ENCODE results near the gene MAPT. TPM values are rescaled to one million over a fixed set of nuclear protein-coding genes. Genes with fewer than 3 reads are reported as not detected.

The MAPT gene
- total and polyA plus RNA-seq, 4 donors: 0.27 to 3.8 (median 1.8) TPM

DNA sequence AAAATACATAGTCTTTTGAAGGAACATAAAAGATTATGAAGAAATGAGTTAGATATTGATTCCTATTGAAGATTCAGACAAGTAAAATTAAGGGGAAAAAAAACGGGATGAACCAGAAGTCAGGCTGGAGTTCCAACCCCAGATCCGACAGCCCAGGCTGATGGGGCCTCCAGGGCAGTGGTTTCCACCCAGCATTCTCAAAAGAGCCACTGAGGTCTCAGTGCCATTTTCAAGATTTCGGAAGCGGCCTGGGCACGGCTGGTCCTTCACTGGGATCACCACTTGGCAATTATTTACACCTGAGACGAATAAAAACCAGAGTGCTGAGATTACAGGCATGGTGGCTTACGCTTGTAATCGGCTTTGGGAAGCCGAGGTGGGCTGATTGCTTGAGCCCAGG lies 114.2 kb downstream of the MAPT start:
- Histone ChIP-seq H3K27me3 (ENCODE audit: control insufficient read depth in 3 of 3, insufficient read depth in 3 of 3, low read length in 2 of 3) (no peaks in the 10 kb centered on the region), H3K9ac (ENCODE audit: insufficient read depth in 1 of 2, low read length in 2 of 2) (no peak overlapping the region), H3K4me3 (no peak overlapping the region), H3K9me3 (ENCODE audit: control insufficient read depth in 4 of 4, insufficient read depth in 3 of 4, low read length in 3 of 4) (no peaks in the 10 kb centered on the region), H3K27ac (ENCODE audit: low read depth in 1 of 2, low read length in 1 of 2) (no peak overlapping the region), H3K4me1 (ENCODE audit: control insufficient read depth in 5 of 5, insufficient read depth in 5 of 5, low read length in 5 of 5) (peaks cover 0 to 8% (median 0%) of the 10 kb centered on the region in 5 donors), H3K36me3 (ENCODE audit: control insufficient read depth in 4 of 4, insufficient read depth in 4 of 4, low read length in 4 of 4) (no peaks in the 10 kb centered on the region)
- no peak for ATAC-seq (ENCODE audit: insufficient read depth, low FRiP score)
- DNase-seq: no peak
- TF ChIP-seq, protein P1, sequence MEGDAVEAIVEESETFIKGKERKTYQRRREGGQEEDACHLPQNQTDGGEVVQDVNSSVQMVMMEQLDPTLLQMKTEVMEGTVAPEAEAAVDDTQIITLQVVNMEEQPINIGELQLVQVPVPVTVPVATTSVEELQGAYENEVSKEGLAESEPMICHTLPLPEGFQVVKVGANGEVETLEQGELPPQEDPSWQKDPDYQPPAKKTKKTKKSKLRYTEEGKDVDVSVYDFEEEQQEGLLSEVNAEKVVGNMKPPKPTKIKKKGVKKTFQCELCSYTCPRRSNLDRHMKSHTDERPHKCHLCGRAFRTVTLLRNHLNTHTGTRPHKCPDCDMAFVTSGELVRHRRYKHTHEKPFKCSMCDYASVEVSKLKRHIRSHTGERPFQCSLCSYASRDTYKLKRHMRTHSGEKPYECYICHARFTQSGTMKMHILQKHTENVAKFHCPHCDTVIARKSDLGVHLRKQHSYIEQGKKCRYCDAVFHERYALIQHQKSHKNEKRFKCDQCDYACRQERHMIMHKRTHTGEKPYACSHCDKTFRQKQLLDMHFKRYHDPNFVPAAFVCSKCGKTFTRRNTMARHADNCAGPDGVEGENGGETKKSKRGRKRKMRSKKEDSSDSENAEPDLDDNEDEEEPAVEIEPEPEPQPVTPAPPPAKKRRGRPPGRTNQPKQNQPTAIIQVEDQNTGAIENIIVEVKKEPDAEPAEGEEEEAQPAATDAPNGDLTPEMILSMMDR (IDR thresholded peaks at IDR 0.05; ENCODE audit: control extremely low read depth, extremely low read depth): no peak
- WGBS, 2 donors: 89 to 95% methylated on average over 9 of the region's 9 CpGs

DNA sequence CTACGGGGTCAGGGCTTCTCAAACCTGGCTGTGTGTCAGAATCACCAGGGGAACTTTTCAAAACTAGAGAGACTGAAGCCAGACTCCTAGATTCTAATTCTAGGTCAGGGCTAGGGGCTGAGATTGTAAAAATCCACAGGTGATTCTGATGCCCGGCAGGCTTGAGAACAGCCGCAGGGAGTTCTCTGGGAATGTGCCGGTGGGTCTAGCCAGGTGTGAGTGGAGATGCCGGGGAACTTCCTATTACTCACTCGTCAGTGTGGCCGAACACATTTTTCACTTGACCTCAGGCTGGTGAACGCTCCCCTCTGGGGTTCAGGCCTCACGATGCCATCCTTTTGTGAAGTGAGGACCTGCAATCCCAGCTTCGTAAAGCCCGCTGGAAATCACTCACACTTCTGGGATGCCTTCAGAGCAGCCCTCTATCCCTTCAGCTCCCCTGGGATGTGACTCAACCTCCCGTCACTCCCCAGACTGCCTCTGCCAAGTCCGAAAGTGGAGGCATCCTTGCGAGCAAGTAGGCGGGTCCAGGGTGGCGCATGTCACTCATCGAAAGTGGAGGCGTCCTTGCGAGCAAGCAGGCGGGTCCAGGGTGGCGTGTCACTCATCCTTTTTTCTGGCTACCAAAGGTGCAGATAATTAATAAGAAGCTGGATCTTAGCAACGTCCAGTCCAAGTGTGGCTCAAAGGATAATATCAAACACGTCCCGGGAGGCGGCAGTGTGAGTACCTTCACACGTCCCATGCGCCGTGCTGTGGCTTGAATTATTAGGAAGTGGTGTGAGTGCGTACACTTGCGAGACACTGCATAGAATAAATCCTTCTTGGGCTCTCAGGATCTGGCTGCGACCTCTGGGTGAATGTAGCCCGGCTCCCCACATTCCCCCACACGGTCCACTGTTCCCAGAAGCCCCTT lies 115.6 kb downstream of the MAPT start:
- WGBS, 2 donors: 77 to 86% methylated on average over 33 of the region's 33 CpGs
- Histone ChIP-seq H3K36me3 (ENCODE audit: control insufficient read depth in 4 of 4, insufficient read depth in 4 of 4, low read length in 4 of 4) (no peaks in the 10 kb centered on the region), H3K4me3 (no peak overlapping the region), H3K27ac (ENCODE audit: low read depth in 1 of 2, low read length in 1 of 2) (no peak overlapping the region), H3K9ac (ENCODE audit: insufficient read depth in 1 of 2, low read length in 2 of 2) (no peak overlapping the region), H3K9me3 (ENCODE audit: control insufficient read depth in 4 of 4, insufficient read depth in 3 of 4, low read length in 3 of 4) (no peaks in the 10 kb centered on the region), H3K4me1 (ENCODE audit: control insufficient read depth in 5 of 5, insufficient read depth in 5 of 5, low read length in 5 of 5) (peaks cover 0 to 12% (median 3%) of the 10 kb centered on the region in 5 donors), H3K27me3 (ENCODE audit: control insufficient read depth in 3 of 3, insufficient read depth in 3 of 3, low read length in 2 of 3) (no peaks in the 10 kb centered on the region)
- ATAC-seq (ENCODE audit: insufficient read depth, low FRiP score) (no peak), DNase-seq (no peak)
- TF ChIP-seq, protein P1 (IDR thresholded peaks at IDR 0.05; ENCODE audit: control extremely low read depth, extremely low read depth): no peak

DNA sequence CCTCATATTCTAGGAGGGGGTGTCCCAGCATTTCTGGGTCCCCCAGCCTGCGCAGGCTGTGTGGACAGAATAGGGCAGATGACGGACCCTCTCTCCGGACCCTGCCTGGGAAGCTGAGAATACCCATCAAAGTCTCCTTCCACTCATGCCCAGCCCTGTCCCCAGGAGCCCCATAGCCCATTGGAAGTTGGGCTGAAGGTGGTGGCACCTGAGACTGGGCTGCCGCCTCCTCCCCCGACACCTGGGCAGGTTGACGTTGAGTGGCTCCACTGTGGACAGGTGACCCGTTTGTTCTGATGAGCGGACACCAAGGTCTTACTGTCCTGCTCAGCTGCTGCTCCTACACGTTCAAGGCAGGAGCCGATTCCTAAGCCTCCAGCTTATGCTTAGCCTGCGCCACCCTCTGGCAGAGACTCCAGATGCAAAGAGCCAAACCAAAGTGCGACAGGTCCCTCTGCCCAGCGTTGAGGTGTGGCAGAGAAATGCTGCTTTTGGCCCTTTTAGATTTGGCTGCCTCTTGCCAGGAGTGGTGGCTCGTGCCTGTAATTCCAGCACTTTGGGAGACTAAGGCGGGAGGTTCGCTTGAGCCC lies 116.3 kb downstream of the MAPT start:
- Histone ChIP-seq H3K4me3 (no peak overlapping the region), H3K27me3 (ENCODE audit: control insufficient read depth in 3 of 3, insufficient read depth in 3 of 3, low read length in 2 of 3) (no peaks in the 10 kb centered on the region), H3K9me3 (ENCODE audit: control insufficient read depth in 4 of 4, insufficient read depth in 3 of 4, low read length in 3 of 4) (no peaks in the 10 kb centered on the region), H3K9ac (ENCODE audit: insufficient read depth in 1 of 2, low read length in 2 of 2) (no peak overlapping the region), H3K4me1 (ENCODE audit: control insufficient read depth in 5 of 5, insufficient read depth in 5 of 5, low read length in 5 of 5) (peaks cover 0 to 12% (median 3%) of the 10 kb centered on the region in 5 donors), H3K27ac (ENCODE audit: low read depth in 1 of 2, low read length in 1 of 2) (no peak overlapping the region), H3K36me3 (ENCODE audit: control insufficient read depth in 4 of 4, insufficient read depth in 4 of 4, low read length in 4 of 4) (no peaks in the 10 kb centered on the region)
- DNase-seq (no peak), ATAC-seq (ENCODE audit: insufficient read depth, low FRiP score) (no peak)
- WGBS, 2 donors: 83 to 88% methylated on average over 16 of the region's 16 CpGs
- TF ChIP-seq, protein P1 (IDR thresholded peaks at IDR 0.05; ENCODE audit: control extremely low read depth, extremely low read depth): no peak

All from lung (tissue), 12 donors.